Loucy (cell line): ENCODE data around the gene SEMA6A.

ENCODE experiments used
- EZH2phosphoT487 ChIP-seq: fragments of 200-600 bp; IDR thresholded peaks from 2 replicates; pipeline ENCODE4 v1.6.1; 2018; ENCODE audit warnings: antibody characterized with exemption, mild to moderate bottlenecking, moderate library complexity, borderline replicate concordance
- TF ChIP-seq, protein P1 (sequence below): fragments of 200-600 bp; sonication (generic); conservative IDR thresholded peaks from 2 replicates; pipeline ENCODE4 v1.5.1; 2014; ENCODE audit warnings: mild to moderate bottlenecking, antibody characterized with exemption, low read length

DNA sequence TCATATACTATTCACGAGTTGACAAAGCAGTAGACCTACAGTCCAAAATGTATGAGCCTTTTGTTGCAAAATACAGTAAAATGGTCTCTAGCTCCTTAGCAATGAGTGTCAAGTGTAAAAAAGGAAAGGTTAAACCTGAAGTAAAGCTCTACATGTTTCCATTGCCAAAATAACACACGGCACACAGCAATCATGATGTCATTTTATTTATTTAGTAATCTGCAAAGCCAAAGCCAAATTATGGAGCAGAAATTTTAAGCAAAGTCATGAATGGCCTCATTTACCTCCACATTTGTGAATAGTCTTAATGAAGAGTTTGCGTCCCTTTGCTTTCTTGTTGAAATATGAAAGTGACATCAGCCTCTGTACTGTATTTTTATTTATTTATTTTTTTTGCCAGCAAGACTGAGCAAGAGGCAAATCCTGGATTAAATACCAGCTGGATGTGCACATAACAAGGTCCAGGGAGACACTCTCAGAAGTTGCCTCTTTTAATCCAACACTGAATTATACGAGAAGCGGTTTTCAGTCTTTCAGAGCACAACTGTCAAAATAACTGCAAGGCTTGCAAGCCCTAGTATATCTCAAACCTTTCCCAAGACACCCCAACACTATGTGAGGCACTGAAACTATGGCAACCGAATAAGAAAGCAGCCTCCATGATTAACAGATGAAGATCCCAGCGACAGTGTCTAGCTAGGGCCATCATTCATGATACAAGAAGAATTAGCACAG is 9.7 kb downstream of the SEMA6A start:
- TF ChIP-seq, protein P1, sequence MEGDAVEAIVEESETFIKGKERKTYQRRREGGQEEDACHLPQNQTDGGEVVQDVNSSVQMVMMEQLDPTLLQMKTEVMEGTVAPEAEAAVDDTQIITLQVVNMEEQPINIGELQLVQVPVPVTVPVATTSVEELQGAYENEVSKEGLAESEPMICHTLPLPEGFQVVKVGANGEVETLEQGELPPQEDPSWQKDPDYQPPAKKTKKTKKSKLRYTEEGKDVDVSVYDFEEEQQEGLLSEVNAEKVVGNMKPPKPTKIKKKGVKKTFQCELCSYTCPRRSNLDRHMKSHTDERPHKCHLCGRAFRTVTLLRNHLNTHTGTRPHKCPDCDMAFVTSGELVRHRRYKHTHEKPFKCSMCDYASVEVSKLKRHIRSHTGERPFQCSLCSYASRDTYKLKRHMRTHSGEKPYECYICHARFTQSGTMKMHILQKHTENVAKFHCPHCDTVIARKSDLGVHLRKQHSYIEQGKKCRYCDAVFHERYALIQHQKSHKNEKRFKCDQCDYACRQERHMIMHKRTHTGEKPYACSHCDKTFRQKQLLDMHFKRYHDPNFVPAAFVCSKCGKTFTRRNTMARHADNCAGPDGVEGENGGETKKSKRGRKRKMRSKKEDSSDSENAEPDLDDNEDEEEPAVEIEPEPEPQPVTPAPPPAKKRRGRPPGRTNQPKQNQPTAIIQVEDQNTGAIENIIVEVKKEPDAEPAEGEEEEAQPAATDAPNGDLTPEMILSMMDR: no peak
- no peak for TF ChIP-seq EZH2phosphoT487
